Esophagus squamous epithelium (tissue), 5 donors: ENCODE results near the gene MIER2. TPM values are rescaled to one million over a fixed set of nuclear protein-coding genes. Genes with fewer than 3 reads are reported as not detected.

Experiments
- DNase-seq: peaks from one replicate; lab custom pipeline; 2025; lab: John Stamatoyannopoulos, UW
- H3K27ac ChIP-seq, 4 donors: fragments of 200-600 bp; sonication (generic); one replicate each; pipeline ENCODE4 v1.5.1; 2016 to 2019; ENCODE audit warnings: mild to moderate bottlenecking in 1 of 4
- H3K27me3 ChIP-seq, 4 donors: fragments of 200-600 bp; sonication (generic); 1 replicate in 3 of 4; 2 replicates in 1 of 4; pipeline versions ENCODE4 v1.5.1 to v1.6.0; 2017 to 2021; ENCODE audit warnings: antibody characterized with exemption in 1 of 4
- H3K36me3 ChIP-seq, 3 donors: fragments of 200-600 bp; sonication (generic); one replicate each; pipeline ENCODE4 v1.5.1; 2016 to 2019
- H3K4me1 ChIP-seq, 3 donors: fragments of 200-600 bp; sonication (generic); one replicate each; pipeline ENCODE4 v1.5.1; 2017 to 2019
- H3K4me3 ChIP-seq, 4 donors: fragments of 200-600 bp; sonication (generic); 1 replicate in 3 of 4; 2 replicates in 1 of 4; pipeline ENCODE4 v1.5.1; 2016 to 2019; ENCODE audit warnings: mild to moderate bottlenecking in 2 of 4, moderate library complexity in 1 of 4
- H3K9me3 ChIP-seq, 3 donors: fragments of 200-600 bp; sonication (generic); one replicate each; pipeline ENCODE4 v1.5.1; 2016 to 2019
- POLR2A ChIP-seq, 4 donors: fragments of 450-650 bp; IDR thresholded peaks; one replicate each; pipeline ENCODE4 v1.6.1; 2017; ENCODE audit warnings: antibody characterized with exemption in 4 of 4, mild to moderate bottlenecking in 4 of 4, moderate library complexity in 3 of 4
- WGBS, 2 donors: methylation state at CpG; one replicate each; pipeline ENCODE4 v1.1.5; 2018; 5-methylcytosine and 5-hydroxymethylcytosine counted together
- intact Hi-C: fragments of 100-400 bp; cut with DNase I; formaldehyde crosslinking; loops from one replicate; pipeline ENCODE4 v1.15.0; 2022
- total RNA-seq, 4 donors: library from RNA; depleted of rRNA; stranded (reverse); fragments of >200 nt; gene quantifications; one replicate each; pipeline ENCODE4 v1.1.0, GENCODE V29; 2016
- TF ChIP-seq, protein P1 (sequence below), 6 experiments: fragments of 450-650 bp in 4 of 6; fragments of 200-600 bp in 2 of 6; sonication (generic) in 2 of 6; IDR thresholded peaks; one replicate each; pipeline ENCODE4 v1.5.1; 2016 to 2019; ENCODE audit warnings: antibody characterized with exemption in 6 of 6, mild to moderate bottlenecking in 4 of 6, moderate library complexity in 4 of 6
- donor health status: DM: yes; HTN: yes; CAD: no.

MIER2 gene
- total RNA-seq, 4 donors from 2014 or later = 11.7 to 31.5 (median 14.9) TPM

GRCh38 chr19:341386-342127 lies 3.0 kb downstream of the MIER2 start:
- intact Hi-C loops = no loop called here
- peak overlapping the region in 2 of 4 donors; percentile 89 to 90 for H3K27ac ChIP-seq
- no peak for DNase-seq
- TF ChIP-seq, protein P1, sequence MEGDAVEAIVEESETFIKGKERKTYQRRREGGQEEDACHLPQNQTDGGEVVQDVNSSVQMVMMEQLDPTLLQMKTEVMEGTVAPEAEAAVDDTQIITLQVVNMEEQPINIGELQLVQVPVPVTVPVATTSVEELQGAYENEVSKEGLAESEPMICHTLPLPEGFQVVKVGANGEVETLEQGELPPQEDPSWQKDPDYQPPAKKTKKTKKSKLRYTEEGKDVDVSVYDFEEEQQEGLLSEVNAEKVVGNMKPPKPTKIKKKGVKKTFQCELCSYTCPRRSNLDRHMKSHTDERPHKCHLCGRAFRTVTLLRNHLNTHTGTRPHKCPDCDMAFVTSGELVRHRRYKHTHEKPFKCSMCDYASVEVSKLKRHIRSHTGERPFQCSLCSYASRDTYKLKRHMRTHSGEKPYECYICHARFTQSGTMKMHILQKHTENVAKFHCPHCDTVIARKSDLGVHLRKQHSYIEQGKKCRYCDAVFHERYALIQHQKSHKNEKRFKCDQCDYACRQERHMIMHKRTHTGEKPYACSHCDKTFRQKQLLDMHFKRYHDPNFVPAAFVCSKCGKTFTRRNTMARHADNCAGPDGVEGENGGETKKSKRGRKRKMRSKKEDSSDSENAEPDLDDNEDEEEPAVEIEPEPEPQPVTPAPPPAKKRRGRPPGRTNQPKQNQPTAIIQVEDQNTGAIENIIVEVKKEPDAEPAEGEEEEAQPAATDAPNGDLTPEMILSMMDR (IDR thresholded peaks at IDR 0.05) = no peak
- TF ChIP-seq POLR2A (IDR thresholded peaks at IDR 0.05) = peak in 1 of 4 donors; percentile 6
- peaks cover 0 to 7% (median 0%) of the 10 kb centered on the region in 4 donors for H3K27me3 ChIP-seq
- H3K4me3 ChIP-seq = peak overlapping the region in 1 of 4 donors; percentile 98
- WGBS, 2 donors = 68 to 80% methylated on average over 9 to 11 of the region's 12 CpGs
- peaks cover 0 to 6% (median 0%) of the 10 kb centered on the region in 3 donors for H3K36me3 ChIP-seq
- peaks cover 18 to 50% (median 31%) of the 10 kb centered on the region in 3 donors for H3K4me1 ChIP-seq
- H3K9me3 ChIP-seq = no peaks in the 10 kb centered on the region

DNA sequence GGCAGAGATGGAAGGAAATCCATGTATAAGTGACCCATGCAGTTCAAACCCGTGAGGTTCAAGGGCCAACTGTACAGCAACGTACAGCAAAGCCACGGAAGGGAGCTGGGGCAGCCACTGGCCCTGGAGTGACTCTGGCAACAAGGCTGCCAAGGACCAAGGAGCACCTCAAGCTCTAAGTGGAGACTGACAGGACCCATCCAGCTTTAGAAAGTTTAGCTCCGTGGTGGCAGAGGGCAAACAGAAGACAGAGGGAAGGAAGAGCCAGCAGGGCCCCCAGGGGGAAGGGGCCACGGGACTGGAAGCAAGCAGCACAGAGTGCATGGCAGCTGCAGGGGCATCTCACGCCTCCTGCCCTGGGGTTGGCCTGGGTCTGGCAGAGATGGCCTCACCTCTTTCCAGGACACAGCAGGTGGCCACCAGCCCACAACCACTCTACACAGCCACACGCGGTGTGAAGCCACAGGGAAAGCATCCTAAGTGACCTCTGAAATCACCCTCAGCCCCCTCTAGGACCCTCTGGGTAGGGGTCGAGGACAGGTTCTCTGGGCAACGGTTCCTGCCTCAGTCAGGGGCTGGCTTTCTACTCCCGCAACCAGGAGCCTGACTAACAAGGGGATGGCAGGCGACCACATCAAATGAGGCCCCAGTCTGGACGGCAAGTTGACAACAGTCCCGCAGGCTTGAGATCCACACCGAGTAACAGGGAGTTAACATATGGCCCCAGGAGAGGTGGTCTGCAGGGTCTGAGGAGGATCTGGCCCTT lies 3.8 kb downstream of the MIER2 start:
- TF ChIP-seq, protein P1 (IDR thresholded peaks at IDR 0.05) = no peak
- no peak for TF ChIP-seq POLR2A (IDR thresholded peaks at IDR 0.05)
- WGBS, 2 donors = 79 to 86% methylated on average over 10 to 11 of the region's 15 CpGs
- H3K27me3 ChIP-seq = peaks cover 0 to 7% (median 0%) of the 10 kb centered on the region in 4 donors
- no peak overlapping the region for H3K27ac ChIP-seq
- no peaks in the 10 kb centered on the region for H3K9me3 ChIP-seq
- no peak overlapping the region for H3K4me3 ChIP-seq
- H3K4me1 ChIP-seq = peaks cover 18 to 50% (median 31%) of the 10 kb centered on the region in 3 donors
- intact Hi-C loops = no loop called here
- H3K36me3 ChIP-seq = peaks cover 0 to 12% (median 0%) of the 10 kb centered on the region in 3 donors
- DNase-seq = no peak

GRCh38 chr19:339262-339887 lies 5.2 kb downstream of the MIER2 start:
- no peaks in the 10 kb centered on the region for H3K27me3 ChIP-seq
- H3K27ac ChIP-seq = no peak overlapping the region
- DNase-seq = no peak
- TF ChIP-seq, protein P1 (IDR thresholded peaks at IDR 0.05) = no peak
- TF ChIP-seq POLR2A (IDR thresholded peaks at IDR 0.05) = no peak
- H3K4me1 ChIP-seq = peaks cover 18 to 42% (median 28%) of the 10 kb centered on the region in 3 donors
- intact Hi-C loops = no loop called here
- 83 to 85% methylated on average over 10 of the region's 10 CpGs for WGBS, 2 donors
- no peaks in the 10 kb centered on the region for H3K9me3 ChIP-seq
- H3K4me3 ChIP-seq = no peak overlapping the region
- peaks cover 0 to 26% (median 0%) of the 10 kb centered on the region in 3 donors for H3K36me3 ChIP-seq

DNA sequence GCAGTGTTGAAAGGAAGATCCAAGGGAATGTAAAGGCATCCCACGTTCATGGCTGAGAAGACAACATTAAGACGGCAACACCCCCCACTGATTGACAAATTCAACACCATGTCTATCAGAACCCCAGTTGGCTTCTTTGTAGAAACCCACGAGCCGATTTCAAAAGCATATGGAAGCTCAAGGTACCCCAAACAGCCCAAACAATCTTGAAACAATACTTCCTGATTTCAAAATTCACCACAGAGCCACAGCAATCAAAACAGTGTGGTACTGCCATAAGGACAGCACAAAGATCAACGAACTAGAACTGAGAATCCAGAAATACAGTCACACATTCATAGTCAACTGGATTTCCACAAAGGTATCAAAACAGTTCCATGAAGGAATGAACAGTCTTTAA lies 6.2 kb downstream of the MIER2 start:
- Histone ChIP-seq H3K4me1 (peaks cover 16 to 34% (median 26%) of the 10 kb centered on the region in 3 donors), H3K27me3 (no peaks in the 10 kb centered on the region), H3K9me3 (no peaks in the 10 kb centered on the region), H3K27ac (no peak overlapping the region), H3K36me3 (peaks cover 0 to 33% (median 0%) of the 10 kb centered on the region in 3 donors), H3K4me3 (no peak overlapping the region)
- no peak for DNase-seq
- intact Hi-C loops = no loop called here
- WGBS, 2 donors = 73 to 76% methylated on average over 5 of the region's 5 CpGs
- TF ChIP-seq, protein P1 (IDR thresholded peaks at IDR 0.05) = no peak
